H9 (cell line): ENCODE measurements around the gene PRKCA. TPM values are rescaled to one million over a fixed set of nuclear protein-coding genes. Genes with fewer than 3 reads are reported as not detected.

ENCODE experiments used
- DNase-seq: peaks from one replicate; pipeline ENCODE4 v3.0.0-alpha.2; 2017
- H2AFZ ChIP-seq: one replicate; pipeline ENCODE4 v1.6.1; 2013; ENCODE audit warnings: mild to moderate bottlenecking, low read length, control low read depth, moderate library complexity
- H2AK5ac ChIP-seq: 2 replicates; pipeline ENCODE4 v1.6.1; 2013; ENCODE audit warnings: low read length, control low read depth, mixed read lengths; ENCODE audit not compliant: insufficient read length
- H2BK120ac ChIP-seq: one replicate; pipeline ENCODE4 v1.6.1; 2013; ENCODE audit warnings: low read depth, mild to moderate bottlenecking, low read length, control low read depth, inconsistent platforms; ENCODE audit not compliant: poor library complexity, severe bottlenecking
- H2BK12ac ChIP-seq: 2 replicates; pipeline ENCODE4 v1.6.1; 2013; ENCODE audit warnings: low read length, control low read depth, mixed read lengths, low read depth; ENCODE audit not compliant: insufficient read length
- H2BK15ac ChIP-seq: 2 replicates; pipeline ENCODE4 v1.6.1; 2013; ENCODE audit warnings: low read depth, low read length, control low read depth
- H2BK20ac ChIP-seq: one replicate; pipeline ENCODE4 v1.6.1; 2013; ENCODE audit warnings: low read depth, mild to moderate bottlenecking, low read length, control low read depth, inconsistent platforms; ENCODE audit not compliant: poor library complexity, severe bottlenecking
- H2BK5ac ChIP-seq: 2 replicates; pipeline ENCODE4 v1.6.1; 2013; ENCODE audit warnings: low read length, control low read depth, mixed read lengths; ENCODE audit not compliant: insufficient read length
- H3K14ac ChIP-seq: 2 replicates; pipeline ENCODE4 v1.6.1; 2013; ENCODE audit warnings: low read length, control low read depth; ENCODE audit not compliant: insufficient read depth
- H3K18ac ChIP-seq: 2 replicates; pipeline ENCODE4 v1.6.1; 2013; ENCODE audit warnings: low read depth, mild to moderate bottlenecking, mixed read lengths, low read length, control low read depth; ENCODE audit not compliant: insufficient read length
- H3K23ac ChIP-seq: 2 replicates; pipeline ENCODE4 v1.6.1; 2013; ENCODE audit warnings: low read length, control low read depth, mixed read lengths, low read depth; ENCODE audit not compliant: insufficient read length
- H3K23me2 ChIP-seq: 2 replicates; pipeline ENCODE4 v1.6.1; 2013; ENCODE audit warnings: low read depth, mild to moderate bottlenecking, mixed read lengths, low read length, control low read depth; ENCODE audit not compliant: insufficient read length, poor library complexity, severe bottlenecking
- H3K27ac ChIP-seq: 2 replicates; pipeline ENCODE4 v1.5.1; 2013; ENCODE audit warnings: low read length, control low read depth, mixed read lengths, low read depth; ENCODE audit not compliant: insufficient read length
- H3K27me3 ChIP-seq: 2 replicates; pipeline ENCODE4 v1.6.1; 2013; ENCODE audit warnings: low read length, control low read depth, inconsistent platforms; ENCODE audit not compliant: insufficient read depth
- H3K4ac ChIP-seq: 2 replicates; pipeline ENCODE4 v1.6.1; 2013; ENCODE audit warnings: low read depth, mild to moderate bottlenecking, control low read depth, inconsistent platforms, low read length, moderate library complexity
- H3K4me1 ChIP-seq: 2 replicates; pipeline ENCODE4 v1.6.1; 2013; ENCODE audit warnings: low read length, control low read depth, inconsistent platforms; ENCODE audit not compliant: insufficient read depth
- H3K4me2 ChIP-seq: 2 replicates; pipeline ENCODE4 v1.6.1; 2013; ENCODE audit warnings: low read length, control low read depth, mixed read lengths; ENCODE audit not compliant: insufficient read length, insufficient read depth
- H3K56ac ChIP-seq: 2 replicates; pipeline ENCODE4 v1.6.1; 2013; ENCODE audit warnings: low read depth, mild to moderate bottlenecking, mixed read lengths, low read length, control low read depth; ENCODE audit not compliant: insufficient read length
- H3K79me1 ChIP-seq: 2 replicates; pipeline ENCODE4 v1.6.1; 2013; ENCODE audit warnings: low read depth, mild to moderate bottlenecking, moderate library complexity, low read length, control low read depth, inconsistent platforms; ENCODE audit not compliant: insufficient read depth, poor library complexity, severe bottlenecking
- H3K79me2 ChIP-seq: 2 replicates; pipeline ENCODE4 v1.6.1; 2013; ENCODE audit warnings: low read length, control low read depth, inconsistent platforms; ENCODE audit not compliant: insufficient read depth
- H3K9ac ChIP-seq: 2 replicates; pipeline ENCODE4 v1.6.1; 2013; ENCODE audit warnings: low read length, control low read depth, mixed read lengths; ENCODE audit not compliant: insufficient read length; ENCODE audit errors: extremely low read depth
- H3K9me3 ChIP-seq: one replicate; pipeline ENCODE4 v1.6.1; 2013; ENCODE audit warnings: low read depth, low read length, inconsistent platforms; ENCODE audit not compliant: control insufficient read depth
- H3T11ph ChIP-seq: one replicate; pipeline ENCODE4 v1.6.1; 2013; ENCODE audit warnings: mild to moderate bottlenecking, low read length, control low read depth, inconsistent platforms
- H4K20me1 ChIP-seq: one replicate; pipeline ENCODE4 v1.6.1; 2013; ENCODE audit not compliant: control insufficient read depth, insufficient read length, insufficient read depth
- H4K5ac ChIP-seq: 2 replicates; pipeline ENCODE4 v1.6.1; 2013; ENCODE audit warnings: low read depth, mild to moderate bottlenecking, mixed read lengths, low read length, control low read depth; ENCODE audit not compliant: insufficient read length
- H4K8ac ChIP-seq: replicated peaks from 2 replicates; pipeline ENCODE4 v1.6.1; 2013; ENCODE audit warnings: low read length, control low read depth, mixed read lengths, low read depth; ENCODE audit not compliant: insufficient read length
- H4K91ac ChIP-seq: 2 replicates; pipeline ENCODE4 v1.6.1; 2013; ENCODE audit warnings: low read depth, mild to moderate bottlenecking, moderate library complexity, mixed read lengths, low read length, control low read depth; ENCODE audit not compliant: insufficient read length
- H3K27ac Mint-ChIP-seq, 3 experiments: 2 replicates in 2 of 3; 3 replicates in 1 of 3; pipeline ENCODE4 v1.8.0; 2020 to 2021; ENCODE audit warnings: mixed read lengths in 3 of 3, mild to moderate bottlenecking in 1 of 3, moderate library complexity in 1 of 3
- H3K27me3 Mint-ChIP-seq: 2 replicates; pipeline ENCODE4 v1.8.0; 2021; ENCODE audit warnings: low read depth, mild to moderate bottlenecking, moderate library complexity, mixed read lengths
- H3K36me3 Mint-ChIP-seq, 3 experiments: 2 replicates in 2 of 3; 3 replicates in 1 of 3; pipeline ENCODE4 v1.8.0; 2020 to 2021; ENCODE audit warnings: low read depth in 3 of 3, mixed read lengths in 3 of 3; ENCODE audit not compliant: insufficient read depth in 1 of 3
- H3K4me1 Mint-ChIP-seq, 2 experiments: 2 replicates each; pipeline ENCODE4 v1.8.0; 2020; ENCODE audit warnings: mixed read lengths in 2 of 2
- H3K4me3 Mint-ChIP-seq, 2 experiments: 2 replicates in 1 of 2; 3 replicates in 1 of 2; pipeline ENCODE4 v1.8.0; 2020 to 2021; ENCODE audit warnings: mild to moderate bottlenecking in 2 of 2, mixed read lengths in 2 of 2, moderate library complexity in 1 of 2
- H3K9me3 Mint-ChIP-seq, 2 experiments: 2 replicates in 1 of 2; 3 replicates in 1 of 2; pipeline ENCODE4 v1.8.0; 2020; ENCODE audit warnings: mild to moderate bottlenecking in 2 of 2, mixed read lengths in 2 of 2, moderate library complexity in 1 of 2
- CTCF ChIP-seq: fragments of 200-600 bp; sonication (generic); conservative IDR thresholded peaks from 3 replicates; pipeline ENCODE4 v1.8.0; 2021; ENCODE audit warnings: antibody characterized with exemption, mild to moderate bottlenecking
- WGBS: extraction: QIAGEN DNeasy Blood & Tissue Kit; methylation state at CpG from one replicate; pipeline ENCODE4 v1.1.7; 2013; ENCODE audit warnings: missing lambda C conversion rate, low lambda C conversion rate, mixed read lengths; ENCODE audit not compliant: insufficient read length; ENCODE audit errors: extremely low coverage; 5-methylcytosine and 5-hydroxymethylcytosine counted together
- total RNA-seq: library from RNA; stranded (reverse); gene quantifications from 2 replicates; pipeline ENCODE4 v1.2.1, GENCODE V29; 2021

The PRKCA gene
- total RNA-seq, 1 experiment from 2014 or later = 10.5 TPM

- no peak overlapping the region for H3K18ac ChIP-seq
- no peak overlapping the region for H3K56ac ChIP-seq
- no peak overlapping the region for H2BK120ac ChIP-seq
- peaks cover 3% of the 10 kb centered on the region; the same call in 1 of the 2 replicates for H3K4me1 ChIP-seq
- H3K9me3 Mint-ChIP-seq = no peaks in the 10 kb centered on the region
- H2BK5ac ChIP-seq = no peak overlapping the region
- H4K5ac ChIP-seq = no peak overlapping the region
- H3K27ac Mint-ChIP-seq = no peak overlapping the region
- H3K27me3 Mint-ChIP-seq = no peaks in the 10 kb centered on the region
- no peak overlapping the region for H4K8ac ChIP-seq
- no peak overlapping the region for H2AFZ ChIP-seq
- no peak overlapping the region for H3K4ac ChIP-seq
- H3K27me3 ChIP-seq = no peaks in the 10 kb centered on the region
- H2BK20ac ChIP-seq = no peak overlapping the region
- H4K91ac ChIP-seq = no peak overlapping the region
- H3K36me3 Mint-ChIP-seq = no peaks in the 10 kb centered on the region
- H3K79me2 ChIP-seq = no peaks in the 10 kb centered on the region
- no peak for TF ChIP-seq CTCF
- no peak overlapping the region for H3T11ph ChIP-seq
- H3K27ac ChIP-seq = no peak overlapping the region
- H3K9me3 ChIP-seq = no peaks in the 10 kb centered on the region
- no peaks in the 10 kb centered on the region for H3K23me2 ChIP-seq
- no peak overlapping the region for H3K4me2 ChIP-seq
- WGBS = no CpG with 5 or more reads among the region's 5 CpGs
- no peak for DNase-seq
- no peak overlapping the region for H2BK12ac ChIP-seq
- H3K4me3 Mint-ChIP-seq = no peak overlapping the region
- peaks cover 12 to 19% of the 10 kb centered on the region in 2 experiments for H3K4me1 Mint-ChIP-seq
- H4K20me1 ChIP-seq = no peaks in the 10 kb centered on the region
- H2AK5ac ChIP-seq = no peak overlapping the region
- H2BK15ac ChIP-seq = no peak overlapping the region
- no peak overlapping the region for H3K14ac ChIP-seq
- H3K23ac ChIP-seq = no peak overlapping the region
- H3K79me1 ChIP-seq = peaks cover 2% of the 10 kb centered on the region
- no peak overlapping the region for H3K9ac ChIP-seq
Measured at GRCh38 chr17:66378296-66378695, 75.9 kb downstream of the PRKCA start.
